Sciatic nerve (tissue), 2 donors: ENCODE results near the gene TBX5. TPM values are rescaled to one million over a fixed set of nuclear protein-coding genes. Genes with fewer than 3 reads are reported as not detected.

Experiments
- ATAC-seq: fragments of 200-7000 bp; cut with Tn5 transposase; one replicate; pipeline ENCODE4 v1.9.1; 2020; ENCODE audit warnings: mild to moderate bottlenecking, moderate library complexity
- DNase-seq: peaks from one replicate; pipeline ENCODE4 v3.0.0-alpha.2; 2020; ENCODE audit warnings: low spot score
- intact Hi-C: fragments of 100-400 bp; cut with DNase I; formaldehyde crosslinking; loops from one replicate; pipeline ENCODE4 v1.14.2; 2022
- total RNA-seq: library from RNA; stranded (reverse); fragmentation: NEBNext Ultra II Directional; extraction: Animal tissue kit (Norgen Biotek cat#: 25700); gene quantifications from one replicate; pipeline ENCODE4 v1.2.1, GENCODE V29; 2021
- donor health status: DM: no; HTN: no; CAD: no.
- donor health status: DM: no; HTN: no; CAD: no.

TBX5 gene
- total RNA-seq, 1 donor from 2014 or later: not detected

- ATAC-seq: no peak
- DNase-seq: no peak
- intact Hi-C loops: no loop called here
These were observed 61.7 kb downstream of the TBX5 start for GRCh38 chr12:114344303-114344663.

GRCh38 chr12:114343585-114344302 lies 62.2 kb downstream of the TBX5 start:
- DNase-seq: no peak
- intact Hi-C loops: no loop called here

GRCh38 chr12:114342656-114343055 lies 63.3 kb downstream of the TBX5 start:
- DNase-seq: no peak
- intact Hi-C loops: no loop called here
- no peak for ATAC-seq

More at GRCh38 chr12:114343585-114344302, 62.2 kb downstream of the TBX5 start:
- ATAC-seq: no peak

GRCh38 chr12:114341635-114342034 lies 64.3 kb downstream of the TBX5 start:
- intact Hi-C loops: no loop called here
- no peak for ATAC-seq
- no peak for DNase-seq

GRCh38 chr12:114340231-114340630 lies 65.7 kb downstream of the TBX5 start:
- intact Hi-C loops: no loop called here
- ATAC-seq: no peak
- no peak for DNase-seq

GRCh38 chr12:114339626-114340025 lies 66.3 kb downstream of the TBX5 start:
- intact Hi-C loops: no loop called here
- DNase-seq (no peak), ATAC-seq (no peak)

GRCh38 chr12:114335607-114336006 lies 70.3 kb downstream of the TBX5 start:
- ATAC-seq (no peak), DNase-seq (no peak)
- intact Hi-C loops: no loop called here

GRCh38 chr12:114334395-114334794 lies 71.5 kb downstream of the TBX5 start:
- ATAC-seq (no peak), DNase-seq (no peak)
- intact Hi-C loops: no loop called here

- DNase-seq: no peak
- intact Hi-C loops: loop anchor here (5.0 kb wide), 1 partner anchor 601 kb away; no protein-coding TSS in a partner anchor
- no peak for ATAC-seq
These were observed 77.7 kb downstream of the TBX5 start for GRCh38 chr12:114328292-114328691.

- intact Hi-C loops: loop anchor here (5.0 kb wide), 1 partner anchor 600 kb away; no protein-coding TSS in a partner anchor
- DNase-seq (no peak), ATAC-seq (no peak)
These were observed 78.2 kb downstream of the TBX5 start for GRCh38 chr12:114327765-114328164.

- intact Hi-C loops: no loop called here
- no peak for ATAC-seq
- no peak for DNase-seq
These were observed 84.4 kb downstream of the TBX5 start for GRCh38 chr12:114321524-114321923.

- intact Hi-C loops: no loop called here
- ATAC-seq (no peak), DNase-seq (no peak)
These were observed 85.0 kb downstream of the TBX5 start for GRCh38 chr12:114320968-114321367.

- intact Hi-C loops: no loop called here
- DNase-seq (no peak), ATAC-seq (no peak)
These were observed 85.8 kb downstream of the TBX5 start for GRCh38 chr12:114320101-114320500.

GRCh38 chr12:114319422-114319821 lies 86.5 kb downstream of the TBX5 start:
- ATAC-seq: no peak
- no peak for DNase-seq
- intact Hi-C loops: no loop called here

GRCh38 chr12:114318984-114319383 lies 87.0 kb downstream of the TBX5 start:
- DNase-seq: no peak
- ATAC-seq: no peak
- intact Hi-C loops: no loop called here

- ATAC-seq (no peak), DNase-seq (no peak)
- intact Hi-C loops: no loop called here
These were observed 89.9 kb downstream of the TBX5 start for GRCh38 chr12:114316076-114316475.

- intact Hi-C loops: no loop called here
- ATAC-seq (no peak), DNase-seq (no peak)
These were observed 90.8 kb downstream of the TBX5 start for GRCh38 chr12:114314974-114315720.

- ATAC-seq (no peak), DNase-seq (no peak)
- intact Hi-C loops: no loop called here
These were observed 91.5 kb downstream of the TBX5 start for GRCh38 chr12:114314403-114314802.

- no peak for ATAC-seq
- no peak for DNase-seq
- intact Hi-C loops: no loop called here
These were observed 92.0 kb downstream of the TBX5 start for GRCh38 chr12:114313910-114314309.

- no peak for DNase-seq
- ATAC-seq: no peak
- intact Hi-C loops: no loop called here
These were observed 94.0 kb downstream of the TBX5 start for GRCh38 chr12:114311974-114312373.

GRCh38 chr12:114306646-114307045 lies 99.3 kb downstream of the TBX5 start:
- ATAC-seq (no peak), DNase-seq (no peak)
- intact Hi-C loops: no loop called here
